Keratinocyte (primary cell): ENCODE results near the gene REL. TPM values are rescaled to one million over a fixed set of nuclear protein-coding genes. Genes with fewer than 3 reads are reported as not detected.
"Not testable (repeated sequence)": the region's sequence is repeated elsewhere in the genome, so short reads cannot be mapped to it uniquely, and the experiment has no call there.

Experiments used
- DNase-seq: peaks from one replicate; pipeline ENCODE4 v3.0.0-alpha.2; 2011; ENCODE audit warnings: low read depth, missing footprints, low spot score
- FAIRE-seq: peaks from 2 replicates; lab custom pipeline; 2011; peaks lifted over from hg19 to GRCh38; lab: Jason Lieb, UNC
- H2AFZ ChIP-seq: 2 replicates; pipeline ENCODE4 v1.6.0; 2012; ENCODE audit warnings: low read length, control low read depth, inconsistent platforms; ENCODE audit not compliant: control insufficient read depth
- H3K27ac ChIP-seq: 2 replicates; pipeline ENCODE4 v1.5.1; 2011; ENCODE audit warnings: low read length; ENCODE audit not compliant: control insufficient read depth, insufficient read depth
- H3K27me3 ChIP-seq: 3 replicates; pipeline ENCODE4 v1.6.0; 2011; ENCODE audit warnings: low read length; ENCODE audit not compliant: control insufficient read depth, insufficient read depth; ENCODE audit errors: extremely low read depth
- H3K36me3 ChIP-seq, 2 experiments: 2 replicates in 1 of 2; 3 replicates in 1 of 2; pipeline ENCODE4 v1.5.1; 2011; ENCODE audit warnings: low read length in 2 of 2, mild to moderate bottlenecking in 1 of 2; ENCODE audit not compliant: control insufficient read depth in 2 of 2, insufficient read depth in 2 of 2; ENCODE audit errors: extremely low read depth in 1 of 2
- H3K4me1 ChIP-seq: 3 replicates; pipeline ENCODE4 v1.5.1; 2011; ENCODE audit warnings: low read length; ENCODE audit not compliant: control insufficient read depth, insufficient read depth; ENCODE audit errors: extremely low read depth
- H3K4me2 ChIP-seq: 3 replicates; pipeline ENCODE4 v1.6.0; 2011; ENCODE audit warnings: low read depth, low read length; ENCODE audit not compliant: control insufficient read depth, insufficient read depth; ENCODE audit errors: extremely low read depth
- H3K4me3 ChIP-seq, 3 experiments: fragments of 200-600 bp in 1 of 3; sonication (generic) in 1 of 3; 2 replicates in 2 of 3; 3 replicates in 1 of 3; pipeline ENCODE4 v1.5.1; 2011 to 2016; ENCODE audit warnings: low read length in 3 of 3, mild to moderate bottlenecking in 3 of 3, control low read depth in 2 of 3, inconsistent platforms in 1 of 3, low read depth in 1 of 3, mixed read lengths in 1 of 3, mixed run types in 1 of 3, moderate library complexity in 1 of 3; ENCODE audit not compliant: control insufficient read depth in 2 of 3, insufficient read depth in 2 of 3; ENCODE audit errors: extremely low read depth in 1 of 3
- H3K79me2 ChIP-seq: 2 replicates; pipeline ENCODE4 v1.6.0; 2012; ENCODE audit warnings: low read length; ENCODE audit not compliant: control insufficient read depth, insufficient read depth
- H3K9ac ChIP-seq: 3 replicates; pipeline ENCODE4 v1.6.0; 2011; ENCODE audit warnings: low read length; ENCODE audit not compliant: control insufficient read depth, insufficient read depth; ENCODE audit errors: extremely low read depth
- H3K9me1 ChIP-seq: 3 replicates; pipeline ENCODE4 v1.6.0; 2011; ENCODE audit warnings: low read length; ENCODE audit not compliant: control insufficient read depth, insufficient read depth; ENCODE audit errors: extremely low read depth
- H3K9me3 ChIP-seq: 2 replicates; pipeline ENCODE4 v1.5.1; 2012; ENCODE audit warnings: low read depth, low read length; ENCODE audit not compliant: control insufficient read depth
- H4K20me1 ChIP-seq: 3 replicates; pipeline ENCODE4 v1.6.0; 2011; ENCODE audit warnings: low read length; ENCODE audit not compliant: control insufficient read depth, insufficient read depth; ENCODE audit errors: extremely low read depth
- EZH2 ChIP-seq: IDR thresholded peaks from one replicate; pipeline ENCODE4 v1.6.1; 2012; ENCODE audit warnings: inconsistent platforms, mild to moderate bottlenecking, low read length, moderate library complexity
- dilution Hi-C: fragments of 300-500 bp; cut with MboI; formaldehyde crosslinking; loops from one replicate; pipeline ENCODE4 v1.7.0; 2020; ENCODE audit warnings: low sequenced_read_pairs; ENCODE audit not compliant: extremely low pct_ligation_motif_present
- polyA plus RNA-seq, 5 experiments: library from polyadenylated mRNA; depleted of rRNA in 3 of 5; stranded (reverse) in 3 of 5; stranded (forward) in 1 of 5; unstranded in 1 of 5; fragments of >200 nt; gene quantifications; 1 replicate in 1 of 5; 2 replicates in 3 of 5; 3 replicates in 1 of 5; pipeline versions ENCODE4 v1.2.1 to v1.2.3, GENCODE V29; 2011 to 2012; ENCODE audit warnings: missing spikeins in 2 of 5, low read depth in 1 of 5, low replicate concordance in 1 of 5
- TF ChIP-seq, protein P1 (sequence below), 3 experiments: IDR thresholded peaks in 1 of 3; conservative IDR thresholded peaks in 1 of 3; optimal IDR thresholded peaks in 1 of 3; 2 replicates in 2 of 3; 3 replicates in 1 of 3; pipeline versions ENCODE3 to v1.5.1; 2011; ENCODE audit warnings: low read length in 3 of 3, mild to moderate bottlenecking in 3 of 3, moderate library complexity in 2 of 3, control low read depth in 1 of 3, inconsistent platforms in 1 of 3; ENCODE audit not compliant: insufficient read depth in 2 of 3; ENCODE audit errors: extremely low read depth in 1 of 3

The REL gene
- polyA plus RNA-seq, 1 donor (not counting 4 experiments of a cell fraction or from before 2014, with no cell fraction given), result 9.0 TPM

DNA sequence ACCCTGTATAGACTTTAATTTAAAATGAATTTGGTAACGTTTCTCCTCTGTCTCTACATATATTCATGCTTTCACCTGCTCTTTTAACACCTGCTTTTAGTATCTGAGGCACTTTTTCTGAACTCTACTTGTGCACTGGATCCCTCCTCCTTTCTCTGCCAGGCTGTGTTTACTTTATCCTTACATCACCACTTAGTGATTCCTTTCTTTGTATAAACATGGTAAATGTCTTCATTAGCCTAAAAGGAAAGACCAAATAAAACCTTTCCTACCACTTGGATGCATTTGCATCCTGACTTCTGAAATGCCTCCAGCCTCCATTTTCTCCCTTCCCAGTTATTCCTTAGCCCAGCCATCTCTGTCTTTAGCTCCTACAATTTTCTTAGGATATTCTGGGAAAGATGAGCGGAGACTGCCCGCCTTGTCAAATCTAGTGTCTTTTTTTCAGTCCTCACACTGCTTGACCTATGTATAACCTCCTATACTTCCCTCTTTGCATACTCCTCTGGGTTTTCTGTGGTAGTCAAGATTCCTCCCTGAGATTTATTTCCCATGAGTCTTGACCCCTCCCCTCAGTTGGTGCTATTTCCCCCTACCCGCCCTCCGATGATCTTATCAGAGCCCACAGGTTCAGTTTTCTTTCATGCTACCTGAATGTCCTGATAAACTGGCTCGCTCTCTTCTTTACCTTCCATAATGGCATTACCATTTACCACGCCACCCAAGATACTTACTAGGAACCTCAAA is 44.8 kb downstream of the REL start:
- no peaks in the 10 kb centered on the region for H4K20me1 ChIP-seq
- DNase-seq (no peak), FAIRE-seq (no peak)
- H3K27me3 ChIP-seq, result no peaks in the 10 kb centered on the region
- H3K4me2 ChIP-seq, result no peak overlapping the region
- no peaks in the 10 kb centered on the region for H3K9me1 ChIP-seq
- TF ChIP-seq, protein P1, sequence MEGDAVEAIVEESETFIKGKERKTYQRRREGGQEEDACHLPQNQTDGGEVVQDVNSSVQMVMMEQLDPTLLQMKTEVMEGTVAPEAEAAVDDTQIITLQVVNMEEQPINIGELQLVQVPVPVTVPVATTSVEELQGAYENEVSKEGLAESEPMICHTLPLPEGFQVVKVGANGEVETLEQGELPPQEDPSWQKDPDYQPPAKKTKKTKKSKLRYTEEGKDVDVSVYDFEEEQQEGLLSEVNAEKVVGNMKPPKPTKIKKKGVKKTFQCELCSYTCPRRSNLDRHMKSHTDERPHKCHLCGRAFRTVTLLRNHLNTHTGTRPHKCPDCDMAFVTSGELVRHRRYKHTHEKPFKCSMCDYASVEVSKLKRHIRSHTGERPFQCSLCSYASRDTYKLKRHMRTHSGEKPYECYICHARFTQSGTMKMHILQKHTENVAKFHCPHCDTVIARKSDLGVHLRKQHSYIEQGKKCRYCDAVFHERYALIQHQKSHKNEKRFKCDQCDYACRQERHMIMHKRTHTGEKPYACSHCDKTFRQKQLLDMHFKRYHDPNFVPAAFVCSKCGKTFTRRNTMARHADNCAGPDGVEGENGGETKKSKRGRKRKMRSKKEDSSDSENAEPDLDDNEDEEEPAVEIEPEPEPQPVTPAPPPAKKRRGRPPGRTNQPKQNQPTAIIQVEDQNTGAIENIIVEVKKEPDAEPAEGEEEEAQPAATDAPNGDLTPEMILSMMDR (optimal IDR thresholded peaks at IDR 0.05 in 1 of 3, IDR thresholded peaks at IDR 0.05 in 1 of 3, conservative IDR thresholded peaks at IDR 0.05 in 1 of 3; ENCODE audit: extremely low read depth in 1 of 3, insufficient read depth in 2 of 3, low read length in 3 of 3), result no peak
- no peak for TF ChIP-seq EZH2
- H3K79me2 ChIP-seq, result no peaks in the 10 kb centered on the region
- dilution Hi-C loops, result no loop called here
- no peaks in the 10 kb centered on the region for H3K9me3 ChIP-seq
- H2AFZ ChIP-seq, result no peak overlapping the region
- no peaks in the 10 kb centered on the region for H3K4me1 ChIP-seq
- H3K9ac ChIP-seq, result no peak overlapping the region
- H3K4me3 ChIP-seq, result no peak overlapping the region
- peaks cover 8 to 24% of the 10 kb centered on the region in 2 experiments for H3K36me3 ChIP-seq
- H3K27ac ChIP-seq, result no peak overlapping the region

DNA sequence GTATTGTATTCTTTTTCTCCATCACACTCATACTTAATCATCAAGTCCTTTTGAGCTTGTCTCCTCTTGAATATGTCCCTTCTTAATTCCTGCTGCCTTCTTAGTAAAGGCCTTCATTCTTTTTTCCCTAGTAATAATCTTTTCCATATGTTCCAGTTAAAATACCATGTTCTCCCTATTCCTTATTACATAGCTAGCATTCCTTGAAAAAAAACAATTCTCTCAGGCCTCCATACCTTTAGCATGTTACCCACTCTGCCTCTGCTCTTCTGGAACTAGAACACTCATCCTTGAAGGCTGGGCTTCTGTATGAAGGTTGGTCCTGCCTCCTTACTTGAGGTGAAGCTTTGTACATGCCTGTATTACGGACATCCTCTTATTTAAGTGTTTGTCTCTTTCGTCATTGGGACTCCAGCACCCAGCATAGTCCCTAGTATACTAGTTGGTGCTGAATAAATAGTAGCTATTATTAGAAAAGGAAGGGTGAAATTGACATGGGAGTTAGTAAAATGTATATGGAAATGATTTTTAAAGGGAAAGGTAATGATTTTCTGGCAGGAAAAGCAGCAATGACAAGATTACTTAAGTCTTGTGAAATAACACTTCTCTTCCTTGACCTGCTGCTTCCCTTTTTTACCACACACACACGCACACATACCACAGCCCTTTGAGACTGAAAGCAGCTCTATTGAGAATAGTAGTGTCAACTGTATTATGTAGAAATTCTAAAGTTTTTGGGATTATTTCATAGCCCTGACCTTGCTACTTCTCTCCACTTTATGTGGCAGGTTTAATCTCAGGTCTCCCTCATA is 45.6 kb downstream of the REL start:
- Histone ChIP-seq H3K27me3 (no peaks in the 10 kb centered on the region), H3K79me2 (no peaks in the 10 kb centered on the region), H3K4me2 (no peak overlapping the region), H3K36me3 (peaks cover 5 to 21% of the 10 kb centered on the region in 2 experiments), H3K9ac (no peak overlapping the region), H4K20me1 (no peaks in the 10 kb centered on the region), H3K9me3 (no peaks in the 10 kb centered on the region), H3K9me1 (no peaks in the 10 kb centered on the region), H3K4me3 (no peak overlapping the region), H3K27ac (no peak overlapping the region), H3K4me1 (no peaks in the 10 kb centered on the region), H2AFZ (no peak overlapping the region)
- no peak for TF ChIP-seq EZH2
- TF ChIP-seq, protein P1 (optimal IDR thresholded peaks at IDR 0.05 in 1 of 3, IDR thresholded peaks at IDR 0.05 in 1 of 3, conservative IDR thresholded peaks at IDR 0.05 in 1 of 3; ENCODE audit: extremely low read depth in 1 of 3, insufficient read depth in 2 of 3, low read length in 3 of 3), result no peak
- no peak for FAIRE-seq
- no peak for DNase-seq
- dilution Hi-C loops, result no loop called here

DNA sequence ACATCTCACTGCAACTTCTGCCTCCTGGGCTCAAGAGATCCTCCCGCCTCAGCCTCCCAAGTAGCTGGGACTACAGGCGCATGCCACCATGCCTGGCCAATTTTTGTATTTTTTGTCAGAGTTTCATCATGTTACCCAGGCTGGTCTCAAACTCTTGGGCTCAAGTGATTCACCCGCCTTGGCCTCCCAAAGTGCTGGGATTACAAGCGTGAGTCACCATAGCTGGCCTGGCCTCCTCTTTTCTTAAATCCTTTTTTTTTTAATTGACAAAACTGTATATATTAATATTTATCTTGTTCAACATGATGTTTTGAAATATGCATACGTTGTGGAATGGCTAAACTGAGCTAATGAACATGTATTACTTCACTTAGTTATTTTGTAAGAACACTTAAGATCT is 50.7 kb downstream of the REL start:
- H3K9me3 ChIP-seq, dilution Hi-C loops, H3K4me3 ChIP-seq, H3K4me2 ChIP-seq, FAIRE-seq, H3K27ac ChIP-seq, H4K20me1 ChIP-seq, H3K9me1 ChIP-seq, H3K9ac ChIP-seq, H3K4me1 ChIP-seq, DNase-seq, H2AFZ ChIP-seq, H3K36me3 ChIP-seq, H3K79me2 ChIP-seq, H3K27me3 ChIP-seq: not testable (repeated sequence)
